Measurements from ENCODE around the gene CD163L1. TPM values are rescaled to one million over a fixed set of nuclear protein-coding genes. Genes with fewer than 3 reads are reported as not detected.

CD163L1 gene
- polyA plus RNA-seq, 1 donor (not counting 4 experiments of a cell fraction or from before 2014, with no cell fraction given) = 0.62 TPM

DNA sequence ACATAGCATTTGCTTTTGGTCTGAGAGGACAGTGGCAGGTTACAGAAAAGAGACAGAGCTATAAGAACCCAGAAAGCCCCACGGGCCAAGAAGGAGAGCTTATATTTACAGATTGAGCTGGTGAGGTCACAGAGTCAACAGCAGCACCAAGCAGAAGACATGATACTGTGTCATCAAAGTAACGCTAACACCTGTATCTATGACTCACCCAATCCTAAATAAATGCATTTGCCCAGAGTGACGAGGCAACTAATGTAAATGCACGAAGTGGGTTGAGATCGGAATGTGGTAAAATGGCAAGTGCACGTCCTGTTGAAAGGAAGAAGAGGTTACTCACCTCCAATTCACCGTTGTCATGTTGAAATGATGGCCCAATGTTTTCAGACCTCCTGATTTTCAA, 6.7 kb upstream of the CD163L1 start:
- Histone ChIP-seq H3K9me1 (ENCODE audit: control insufficient read depth, extremely low read depth, insufficient read depth, low read length) (no peaks in the 10 kb centered on the region), H3K4me2 (ENCODE audit: control insufficient read depth, extremely low read depth, insufficient read depth, low read depth, low read length) (no peak overlapping the region), H3K9me3 (ENCODE audit: control insufficient read depth, low read depth, low read length) (no peaks in the 10 kb centered on the region), H3K79me2 (ENCODE audit: control insufficient read depth, insufficient read depth, low read length) (no peaks in the 10 kb centered on the region), H4K20me1 (ENCODE audit: control insufficient read depth, extremely low read depth, insufficient read depth, low read length) (no peaks in the 10 kb centered on the region), H3K27me3 (ENCODE audit: control insufficient read depth, extremely low read depth, insufficient read depth, low read length) (no peaks in the 10 kb centered on the region), H3K4me3 (ENCODE audit: control insufficient read depth in 2 of 3, extremely low read depth in 1 of 3, insufficient read depth in 2 of 3, low read depth in 1 of 3, low read length in 3 of 3) (no peak overlapping the region), H3K4me1 (ENCODE audit: control insufficient read depth, extremely low read depth, insufficient read depth, low read length) (no peaks in the 10 kb centered on the region), H3K27ac (ENCODE audit: control insufficient read depth, insufficient read depth, low read length) (no peak overlapping the region), H3K9ac (ENCODE audit: control insufficient read depth, extremely low read depth, insufficient read depth, low read length) (no peak overlapping the region), H2AFZ (ENCODE audit: control insufficient read depth, low read length) (no peak overlapping the region), H3K36me3 (ENCODE audit: control insufficient read depth in 2 of 2, extremely low read depth in 1 of 2, insufficient read depth in 2 of 2, low read length in 2 of 2) (no peaks in the 10 kb centered on the region)
- TF ChIP-seq, protein P1, sequence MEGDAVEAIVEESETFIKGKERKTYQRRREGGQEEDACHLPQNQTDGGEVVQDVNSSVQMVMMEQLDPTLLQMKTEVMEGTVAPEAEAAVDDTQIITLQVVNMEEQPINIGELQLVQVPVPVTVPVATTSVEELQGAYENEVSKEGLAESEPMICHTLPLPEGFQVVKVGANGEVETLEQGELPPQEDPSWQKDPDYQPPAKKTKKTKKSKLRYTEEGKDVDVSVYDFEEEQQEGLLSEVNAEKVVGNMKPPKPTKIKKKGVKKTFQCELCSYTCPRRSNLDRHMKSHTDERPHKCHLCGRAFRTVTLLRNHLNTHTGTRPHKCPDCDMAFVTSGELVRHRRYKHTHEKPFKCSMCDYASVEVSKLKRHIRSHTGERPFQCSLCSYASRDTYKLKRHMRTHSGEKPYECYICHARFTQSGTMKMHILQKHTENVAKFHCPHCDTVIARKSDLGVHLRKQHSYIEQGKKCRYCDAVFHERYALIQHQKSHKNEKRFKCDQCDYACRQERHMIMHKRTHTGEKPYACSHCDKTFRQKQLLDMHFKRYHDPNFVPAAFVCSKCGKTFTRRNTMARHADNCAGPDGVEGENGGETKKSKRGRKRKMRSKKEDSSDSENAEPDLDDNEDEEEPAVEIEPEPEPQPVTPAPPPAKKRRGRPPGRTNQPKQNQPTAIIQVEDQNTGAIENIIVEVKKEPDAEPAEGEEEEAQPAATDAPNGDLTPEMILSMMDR (optimal IDR thresholded peaks at IDR 0.05 in 1 of 3, IDR thresholded peaks at IDR 0.05 in 1 of 3, conservative IDR thresholded peaks at IDR 0.05 in 1 of 3; ENCODE audit: extremely low read depth in 1 of 3, insufficient read depth in 2 of 3, low read length in 3 of 3) = no peak
- no peak for TF ChIP-seq EZH2 (IDR thresholded peaks at IDR 0.05; ENCODE audit: low read length)
- dilution Hi-C loops (cut with MboI; ENCODE audit: extremely low pct_ligation_motif_present, low sequenced_read_pairs) = no loop called here
- DNase-seq (ENCODE audit: low read depth, low spot score) (no peak), FAIRE-seq (no peak)

DNA sequence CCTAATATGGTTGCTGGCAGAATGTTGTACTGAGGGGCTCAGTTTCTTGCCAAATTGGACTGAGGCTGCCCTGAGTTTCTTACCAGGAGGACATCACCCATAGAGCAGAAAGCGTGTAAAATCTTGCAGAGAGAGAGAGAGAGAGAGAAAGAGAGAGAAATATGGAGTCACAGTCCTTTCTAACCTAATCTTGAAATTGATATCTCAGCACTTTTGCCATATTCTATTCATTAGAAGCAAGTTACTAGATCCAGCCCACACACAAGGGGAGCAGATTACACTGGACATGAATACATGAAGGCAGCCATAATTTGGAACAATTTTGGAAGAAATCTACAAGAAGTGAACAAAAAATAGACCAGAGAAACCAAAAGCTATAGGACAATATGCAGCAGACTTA, 4.1 kb upstream of the CD163L1 start:
- Histone ChIP-seq H3K4me3 (ENCODE audit: control insufficient read depth in 2 of 3, extremely low read depth in 1 of 3, insufficient read depth in 2 of 3, low read depth in 1 of 3, low read length in 3 of 3) (no peak overlapping the region), H2AFZ (ENCODE audit: control insufficient read depth, low read length) (no peak overlapping the region), H3K4me2 (ENCODE audit: control insufficient read depth, extremely low read depth, insufficient read depth, low read depth, low read length) (no peak overlapping the region), H3K27me3 (ENCODE audit: control insufficient read depth, extremely low read depth, insufficient read depth, low read length) (no peaks in the 10 kb centered on the region), H3K79me2 (ENCODE audit: control insufficient read depth, insufficient read depth, low read length) (no peaks in the 10 kb centered on the region), H3K9ac (ENCODE audit: control insufficient read depth, extremely low read depth, insufficient read depth, low read length) (no peak overlapping the region), H4K20me1 (ENCODE audit: control insufficient read depth, extremely low read depth, insufficient read depth, low read length) (no peaks in the 10 kb centered on the region), H3K9me3 (ENCODE audit: control insufficient read depth, low read depth, low read length) (no peaks in the 10 kb centered on the region), H3K27ac (ENCODE audit: control insufficient read depth, insufficient read depth, low read length) (no peak overlapping the region), H3K9me1 (ENCODE audit: control insufficient read depth, extremely low read depth, insufficient read depth, low read length) (no peaks in the 10 kb centered on the region), H3K4me1 (ENCODE audit: control insufficient read depth, extremely low read depth, insufficient read depth, low read length) (no peaks in the 10 kb centered on the region), H3K36me3 (ENCODE audit: control insufficient read depth in 2 of 2, extremely low read depth in 1 of 2, insufficient read depth in 2 of 2, low read length in 2 of 2) (no peaks in the 10 kb centered on the region)
- dilution Hi-C loops (cut with MboI; ENCODE audit: extremely low pct_ligation_motif_present, low sequenced_read_pairs) = no loop called here
- FAIRE-seq (no peak), DNase-seq (ENCODE audit: low read depth, low spot score) (no peak)
- TF ChIP-seq EZH2 (IDR thresholded peaks at IDR 0.05; ENCODE audit: low read length) = no peak
- TF ChIP-seq, protein P1 (optimal IDR thresholded peaks at IDR 0.05 in 1 of 3, IDR thresholded peaks at IDR 0.05 in 1 of 3, conservative IDR thresholded peaks at IDR 0.05 in 1 of 3; ENCODE audit: extremely low read depth in 1 of 3, insufficient read depth in 2 of 3, low read length in 3 of 3) = no peak

Measured in keratinocyte (primary cell).